WTC11 (cell line): ENCODE data around the gene DISC1.

Source experiments
- ZNF138 ChIP-seq: sonication (generic); formaldehyde crosslinking; conservative IDR thresholded peaks from 2 replicates; pipeline ENCODE4 v1.8.1; 2022; ENCODE audit warnings: mild to moderate bottlenecking, moderate library complexity, missing genetic modification reagents
- TF ChIP-seq, protein P1 (sequence below): fragments of 200-600 bp; IDR thresholded peaks from 2 replicates; pipeline ENCODE4 v1.8.0; 2022; ENCODE audit warnings: antibody characterized with exemption

- TF ChIP-seq, protein P1, sequence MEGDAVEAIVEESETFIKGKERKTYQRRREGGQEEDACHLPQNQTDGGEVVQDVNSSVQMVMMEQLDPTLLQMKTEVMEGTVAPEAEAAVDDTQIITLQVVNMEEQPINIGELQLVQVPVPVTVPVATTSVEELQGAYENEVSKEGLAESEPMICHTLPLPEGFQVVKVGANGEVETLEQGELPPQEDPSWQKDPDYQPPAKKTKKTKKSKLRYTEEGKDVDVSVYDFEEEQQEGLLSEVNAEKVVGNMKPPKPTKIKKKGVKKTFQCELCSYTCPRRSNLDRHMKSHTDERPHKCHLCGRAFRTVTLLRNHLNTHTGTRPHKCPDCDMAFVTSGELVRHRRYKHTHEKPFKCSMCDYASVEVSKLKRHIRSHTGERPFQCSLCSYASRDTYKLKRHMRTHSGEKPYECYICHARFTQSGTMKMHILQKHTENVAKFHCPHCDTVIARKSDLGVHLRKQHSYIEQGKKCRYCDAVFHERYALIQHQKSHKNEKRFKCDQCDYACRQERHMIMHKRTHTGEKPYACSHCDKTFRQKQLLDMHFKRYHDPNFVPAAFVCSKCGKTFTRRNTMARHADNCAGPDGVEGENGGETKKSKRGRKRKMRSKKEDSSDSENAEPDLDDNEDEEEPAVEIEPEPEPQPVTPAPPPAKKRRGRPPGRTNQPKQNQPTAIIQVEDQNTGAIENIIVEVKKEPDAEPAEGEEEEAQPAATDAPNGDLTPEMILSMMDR: no peak
- no peak for TF ChIP-seq ZNF138
Observed at GRCh38 chr1:231940116-231940515, 313.5 kb downstream of the DISC1 start.
